HG02938 (cell line): Measurements from ENCODE around the gene PCBP1.
"Not testable (repeated sequence)": the region's sequence is repeated elsewhere in the genome, so short reads cannot be mapped to it uniquely, and the experiment has no call there.

Experiments
- ATAC-seq: cut with Tn5 transposase; IDR thresholded peaks from one replicate; pipeline ENCODE4 v1.9.1; 2021; ENCODE audit warnings: mild to moderate bottlenecking, moderate library complexity; ENCODE audit not compliant: unreplicated experiment

Gene PCBP1

GRCh38 chr2:70123051-70123828, 36.0 kb downstream of the PCBP1 start:
- no peak for ATAC-seq

GRCh38 chr2:70123829-70124116, 36.5 kb downstream of the PCBP1 start:
- no peak for ATAC-seq

- ATAC-seq = no peak
Measured at GRCh38 chr2:70124983-70125480, 37.8 kb downstream of the PCBP1 start.

- ATAC-seq = no peak
Measured at GRCh38 chr2:70125498-70125898, 38.2 kb downstream of the PCBP1 start.

- ATAC-seq = no peak
Measured at GRCh38 chr2:70126413-70126812, 39.1 kb downstream of the PCBP1 start.

- no peak for ATAC-seq
Measured at GRCh38 chr2:70128005-70128404, 40.7 kb downstream of the PCBP1 start.

GRCh38 chr2:70131344-70132143, 44.3 kb downstream of the PCBP1 start:
- ATAC-seq = not testable (repeated sequence)

GRCh38 chr2:70132244-70133126, 45.2 kb downstream of the PCBP1 start:
- peak; percentile 53 for ATAC-seq

GRCh38 chr2:70133127-70133452, 45.8 kb downstream of the PCBP1 start:
- ATAC-seq = no peak

- ATAC-seq = no peak
Measured at GRCh38 chr2:70133491-70134322, 46.4 kb downstream of the PCBP1 start.

GRCh38 chr2:70134323-70134983, 47.2 kb downstream of the PCBP1 start:
- not testable (repeated sequence) for ATAC-seq
